RWPE1 (cell line): ENCODE data around the gene SLC30A5.

Source experiments
- CTCF ChIA-PET: fragments of 350-600 bp; sonication (Branson Sonifier 250); formaldehyde crosslinking; extraction: SDS; loops from one replicate; lab custom pipeline; 2021; lab: Yijun Ruan, JAX
- POLR2A ChIA-PET: fragments of 400-600 bp; formaldehyde crosslinking; extraction: SDS; loops from one replicate; lab custom pipeline; 2020; ENCODE audit warnings: antibody characterized with exemption; ENCODE audit not compliant: low non-redundant PET; lab: Yijun Ruan, JAX
- DNase-seq: peaks from one replicate; pipeline ENCODE4 v3.0.0; 2012; ENCODE audit warnings: low spot score
- H3K27ac ChIP-seq: fragments of 450-650 bp; 2 replicates; pipeline ENCODE4 v1.5.1; 2017
- CTCF ChIP-seq: fragments of 450-650 bp; conservative IDR thresholded peaks from 2 replicates; pipeline ENCODE4 v1.5.1; 2017; ENCODE audit warnings: low read depth, mild to moderate bottlenecking

Gene SLC30A5

GRCh38 chr5:69156456-69156855, 62.6 kb downstream of the SLC30A5 start:
- no peak for DNase-seq
- H3K27ac ChIP-seq: no peak overlapping the region
- ChIA-PET CTCF (interaction anchor here (0.6 kb wide), 1 partner anchor 10 kb away, joined by 4 read pairs; no protein-coding TSS in a partner anchor), POLR2A (no interaction called here)
- TF ChIP-seq CTCF: no peak

GRCh38 chr5:69158039-69158438, 64.2 kb downstream of the SLC30A5 start:
- no peak for TF ChIP-seq CTCF
- ChIA-PET CTCF (no interaction called here), POLR2A (no interaction called here)
- no peak overlapping the region for H3K27ac ChIP-seq
- no peak for DNase-seq

GRCh38 chr5:69160651-69161050, 66.8 kb downstream of the SLC30A5 start:
- no peak for DNase-seq
- no peak overlapping the region for H3K27ac ChIP-seq
- ChIA-PET POLR2A (no interaction called here), CTCF (interaction anchor here (0.6 to 1.1 kb wide), 2 partner anchors 67 to 105 kb away, joined by 3 read pairs; partner anchors contain the start of gene SLC30A5)
- no peak for TF ChIP-seq CTCF

GRCh38 chr5:69166686-69167492, 73.1 kb downstream of the SLC30A5 start, which contains the start of gene CCNB1:
Gene CCNB1 (plus strand): TSS chr5:69167150. CDS start chr5:69167263, 113 bp downstream.
- POLR2A ChIA-PET: no interaction called here
- H3K27ac ChIP-seq: peak within 1 kb of the TSS; percentile 83
- CTCF ChIA-PET: interaction anchor here (0.6 kb wide), 2 partner anchors 59 to 73 kb away, joined by 3 read pairs; partner anchors contain the start of gene SLC30A5
- no peak for TF ChIP-seq CTCF
- DNase-seq: peak; percentile 100

GRCh38 chr5:69167493-69167855, 73.7 kb downstream of the SLC30A5 start:
- no peak for TF ChIP-seq CTCF
- ChIA-PET CTCF (interaction anchor here (0.6 kb wide), 1 partner anchor 60 kb away, joined by 3 read pairs; no protein-coding TSS in a partner anchor), POLR2A (no interaction called here)
- peak; percentile 53 for DNase-seq
- peak overlapping the region; percentile 83 for H3K27ac ChIP-seq

- CTCF ChIA-PET: interaction anchor here (0.6 to 1.5 kb wide), 2 partner anchors 60 to 74 kb away, joined by 3 to 5 read pairs; partner anchors contain the start of gene SLC30A5
- TF ChIP-seq CTCF: no peak
- POLR2A ChIA-PET: no interaction called here
- no peak for DNase-seq
- peak overlapping the region; percentile 83 for H3K27ac ChIP-seq
Measured at GRCh38 chr5:69167929-69168328, 74.1 kb downstream of the SLC30A5 start.
